Endothelial cell of umbilical vein (primary cell): ENCODE results near the gene ZC3H18. TPM values are rescaled to one million over a fixed set of nuclear protein-coding genes. Genes with fewer than 3 reads are reported as not detected.

Source experiments
- BruUV-seq: library from RNA; stranded (reverse); fragments of 400-500 nt; replicated peaks from 2 replicates; lab custom pipeline; 2021; lab: Mats Ljungman, UMichigan
- CTCF ChIA-PET: fragments of 300-600, 350-600 bp; sonication (Branson Sonifier 250); formaldehyde crosslinking; loops from one replicate; lab custom pipeline; 2021; ENCODE audit warnings: antibody characterized with exemption, inconsistent platforms; lab: Charles Lee
- POLR2A ChIA-PET: fragments of 300-600, 350-600 bp; sonication (Branson Sonifier 250); formaldehyde crosslinking; loops from one replicate; lab custom pipeline; 2021; ENCODE audit warnings: antibody characterized with exemption, inconsistent platforms; lab: Charles Lee
- DNase-seq: peaks from one replicate; pipeline ENCODE4 v3.0.0-alpha.2; 2011; ENCODE audit warnings: low read depth, low spot score
- FAIRE-seq: peaks from 2 replicates; lab custom pipeline; 2011; peaks lifted over from hg19 to GRCh38; lab: Jason Lieb, UNC
- H2AFZ ChIP-seq: 2 replicates; pipeline ENCODE4 v1.6.0; 2012; ENCODE audit warnings: low read depth, low read length, control low read depth, inconsistent platforms
- H3K27ac ChIP-seq: 2 replicates; pipeline ENCODE4 v1.5.1; 2011; ENCODE audit warnings: low read depth, mild to moderate bottlenecking, control low read depth, low read length, moderate library complexity; ENCODE audit not compliant: insufficient read depth
- H3K27me3 ChIP-seq, 2 experiments: 2 replicates each; pipeline versions ENCODE4 v1.6.0 to v1.6.1; 2011; ENCODE audit warnings: low read length in 2 of 2, mixed read lengths in 1 of 2; ENCODE audit not compliant: control insufficient read depth in 2 of 2, insufficient read depth in 2 of 2
- H3K36me3 ChIP-seq, 2 experiments: 2 replicates in 1 of 2; 3 replicates in 1 of 2; pipeline ENCODE4 v1.5.1; 2011; ENCODE audit warnings: low read length in 2 of 2, mild to moderate bottlenecking in 1 of 2, moderate library complexity in 1 of 2; ENCODE audit not compliant: control insufficient read depth in 2 of 2, insufficient read depth in 2 of 2; ENCODE audit errors: extremely low read depth in 1 of 2
- H3K4me1 ChIP-seq: 3 replicates; pipeline ENCODE4 v1.5.1; 2011; ENCODE audit warnings: mild to moderate bottlenecking, low read length; ENCODE audit not compliant: control insufficient read depth, insufficient read depth; ENCODE audit errors: extremely low read depth
- H3K4me2 ChIP-seq: 2 replicates; pipeline ENCODE4 v1.6.1; 2011; ENCODE audit warnings: low read length, control low read depth, mixed read lengths; ENCODE audit not compliant: insufficient read depth
- H3K4me3 ChIP-seq, 3 experiments: fragments of 200-600 bp in 1 of 3; sonication (generic), shearing (Covaris generic) in 1 of 3; replicated peaks in 1 of 3; 2 replicates each; pipeline ENCODE4 v1.5.1; 2011 to 2016; ENCODE audit warnings: control low read depth in 3 of 3, low read length in 3 of 3, mild to moderate bottlenecking in 2 of 3, inconsistent platforms in 1 of 3, low read depth in 1 of 3, moderate library complexity in 1 of 3; ENCODE audit not compliant: insufficient read depth in 1 of 3
- H3K79me2 ChIP-seq: 2 replicates; pipeline ENCODE4 v1.6.0; 2012; ENCODE audit warnings: low read length, inconsistent platforms; ENCODE audit not compliant: control insufficient read depth, insufficient read depth
- H3K9ac ChIP-seq: replicated peaks from 2 replicates; pipeline ENCODE3; 2011; ENCODE audit warnings: low read length, control low read depth; ENCODE audit not compliant: insufficient read depth; ENCODE audit errors: extremely low read depth
- H3K9me1 ChIP-seq: replicated peaks from 3 replicates; pipeline ENCODE4 v1.6.0; 2011; ENCODE audit warnings: mild to moderate bottlenecking, low read length; ENCODE audit not compliant: control insufficient read depth, insufficient read depth; ENCODE audit errors: extremely low read depth
- H3K9me3 ChIP-seq: replicated peaks from 2 replicates; pipeline ENCODE4 v1.5.1; 2012; ENCODE audit warnings: low read length, inconsistent platforms; ENCODE audit not compliant: control insufficient read depth, insufficient read depth
- H4K20me1 ChIP-seq: replicated peaks from 2 replicates; pipeline ENCODE3; 2011; ENCODE audit warnings: mild to moderate bottlenecking, low read length; ENCODE audit not compliant: control insufficient read depth, insufficient read depth; ENCODE audit errors: extremely low read depth
- CTCF ChIP-seq, 2 donors: IDR thresholded peaks; 1 replicate in 1 of 2; 2 replicates in 1 of 2; pipeline ENCODE4 v1.5.1; 2011; ENCODE audit warnings: low read length in 2 of 2, mild to moderate bottlenecking in 2 of 2, moderate library complexity in 2 of 2, control low read depth in 1 of 2, inconsistent platforms in 1 of 2, low read depth in 1 of 2; ENCODE audit not compliant: insufficient read depth in 1 of 2; ENCODE audit errors: extremely low read depth in 1 of 2
- EZH2 ChIP-seq: IDR thresholded peaks from 2 replicates; pipeline ENCODE4 v1.6.1; 2012; ENCODE audit warnings: borderline replicate concordance, low read depth, mild to moderate bottlenecking, moderate library complexity, low read length, inconsistent platforms; ENCODE audit not compliant: severe bottlenecking
- FOS ChIP-seq: IDR thresholded peaks from 2 replicates; pipeline ENCODE4 v1.6.1; 2011; ENCODE audit warnings: mild to moderate bottlenecking, low read length, moderate library complexity, borderline replicate concordance; ENCODE audit not compliant: insufficient read depth
- GATA2 ChIP-seq: IDR thresholded peaks from 2 replicates; pipeline ENCODE4 v1.7.0; 2011; ENCODE audit warnings: low read depth, mild to moderate bottlenecking, moderate library complexity, mixed read lengths, low read length; ENCODE audit not compliant: insufficient read length, insufficient read depth
- JUN ChIP-seq: IDR thresholded peaks from 2 replicates; pipeline ENCODE4 v1.6.1; 2011; ENCODE audit warnings: borderline replicate concordance, low read depth; ENCODE audit not compliant: insufficient read length, insufficient read depth
- MAX ChIP-seq: IDR thresholded peaks from 2 replicates; pipeline ENCODE4 v1.6.1; 2011; ENCODE audit not compliant: insufficient read depth, insufficient read length
- MYC ChIP-seq: IDR thresholded peaks from one replicate; pipeline ENCODE4 v1.6.1; 2011; ENCODE audit warnings: mild to moderate bottlenecking, low read depth, low read length
- POLR2A ChIP-seq: IDR thresholded peaks from 2 replicates; pipeline ENCODE4 v1.6.1; 2012; ENCODE audit warnings: low read depth, mild to moderate bottlenecking, control low read depth, low read length
- POLR2AphosphoS5 ChIP-seq: IDR thresholded peaks from 2 replicates; pipeline ENCODE4 v1.6.1; 2012; ENCODE audit warnings: low read depth, mild to moderate bottlenecking, control low read depth, low read length, moderate library complexity; ENCODE audit not compliant: insufficient read depth
- dilution Hi-C: fragments of 300-500 bp; cut with MboI; formaldehyde crosslinking; loops from one replicate; pipeline ENCODE4 v1.15.0; 2019; ENCODE audit warnings: low sequenced_read_pairs; ENCODE audit not compliant: extremely low pct_ligation_motif_present
- intact Hi-C: fragments of 100-400 bp; cut with micrococcal nuclease; formaldehyde crosslinking; loops from one replicate; pipeline ENCODE4 v1.10.0; 2022
- polyA plus RNA-seq, 4 experiments: library from polyadenylated mRNA; depleted of rRNA in 3 of 4; stranded (reverse) in 3 of 4; unstranded in 1 of 4; fragments of >200 nt; gene quantifications; 2 replicates each; pipeline versions ENCODE4 v1.2.1 to v1.2.3, GENCODE V29; 2011 to 2012; ENCODE audit warnings: missing spikeins in 1 of 4
- total RNA-seq: library from RNA; stranded (reverse); gene quantifications from 2 replicates; pipeline ENCODE4 v1.2.3, GENCODE V29; 2021

The ZC3H18 gene
- total and polyA plus RNA-seq, 2 donors (not counting 3 experiments of a cell fraction or from before 2014, with no cell fraction given), result 12.1 to 52.8 TPM

- Histone ChIP-seq H3K4me2 (no peak overlapping the region), H3K79me2 (no peaks in the 10 kb centered on the region), H3K9ac (no peak overlapping the region), H3K27ac (no peak overlapping the region), H3K4me1 (no peaks in the 10 kb centered on the region), H2AFZ (no peak overlapping the region), H4K20me1 (no peaks in the 10 kb centered on the region), H3K4me3 (no peak overlapping the region), H3K9me1 (no peaks in the 10 kb centered on the region), H3K9me3 (no peaks in the 10 kb centered on the region), H3K27me3 (peaks cover 0 to 4% of the 10 kb centered on the region in 2 experiments), H3K36me3 (no peaks in the 10 kb centered on the region)
- no peak for DNase-seq
- BruUV-seq, result no TSS peak
- ChIA-PET POLR2A (no interaction called here), CTCF (interaction anchor here (0.7 to 1.8 kb wide), 2 partner anchors 9 to 116 kb away, joined by 3 to 8 read pairs; no protein-coding TSS in a partner anchor)
- TF ChIP-seq JUN, result no peak
- TF ChIP-seq CTCF (IDR thresholded peaks at IDR 0.05; ENCODE audit: extremely low read depth in 1 of 2, insufficient read depth in 1 of 2, low read depth in 1 of 2, low read length in 2 of 2), result no peak
- TF ChIP-seq EZH2, result no peak
- intact Hi-C loops (no loop called here), dilution Hi-C loops (no loop called here)
- no peak for FAIRE-seq
Observed at GRCh38 chr16:88553739-88554138, 16.5 kb upstream of the ZC3H18 start.

GRCh38 chr16:88554711-88555264 lies 15.4 kb upstream of the ZC3H18 start:
- H3K9ac ChIP-seq, result no peak overlapping the region
- no peak overlapping the region for H3K4me2 ChIP-seq
- no peaks in the 10 kb centered on the region for H4K20me1 ChIP-seq
- no peak for DNase-seq
- no peaks in the 10 kb centered on the region for H3K9me3 ChIP-seq
- dilution Hi-C loops, result no loop called here
- H2AFZ ChIP-seq, result no peak overlapping the region
- no TSS peak for BruUV-seq
- TF ChIP-seq JUN (no peak), CTCF (IDR thresholded peaks at IDR 0.05; ENCODE audit: extremely low read depth in 1 of 2, insufficient read depth in 1 of 2, low read depth in 1 of 2, low read length in 2 of 2) (no peak), MYC (no peak), FOS (no peak), GATA2 (no peak), POLR2A (no peak), MAX (no peak), POLR2AphosphoS5 (no peak), EZH2 (no peak)
- ChIA-PET POLR2A (no interaction called here), CTCF (interaction anchor here (1.8 kb wide), 1 partner anchor 117 kb away, joined by 8 read pairs; no protein-coding TSS in a partner anchor)
- no peaks in the 10 kb centered on the region for H3K9me1 ChIP-seq
- H3K27me3 ChIP-seq, result peaks cover 0 to 4% of the 10 kb centered on the region in 2 experiments
- no peaks in the 10 kb centered on the region for H3K79me2 ChIP-seq
- H3K4me1 ChIP-seq, result no peaks in the 10 kb centered on the region
- intact Hi-C loops, result no loop called here
- no peak for FAIRE-seq
- no peak overlapping the region for H3K27ac ChIP-seq
- H3K36me3 ChIP-seq, result no peaks in the 10 kb centered on the region
- H3K4me3 ChIP-seq, result no peak overlapping the region
